GM12864 (cell line): ENCODE data around the gene DQX1.

Experiments used
- DNase-seq: peaks from one replicate; pipeline ENCODE4 v3.0.0-alpha.2; 2011; ENCODE audit warnings: low read depth
- H3K4me3 ChIP-seq: 2 replicates; pipeline ENCODE4 v1.5.1; 2011; ENCODE audit warnings: mild to moderate bottlenecking, low read depth, low read length, control low read depth
- CTCF ChIP-seq: IDR thresholded peaks from 2 replicates; pipeline ENCODE4 v1.5.1; 2011; ENCODE audit warnings: low read depth, mild to moderate bottlenecking, moderate library complexity, low read length, control low read depth, inconsistent platforms; ENCODE audit errors: missing control alignments

The DQX1 gene

GRCh38 chr2:74524955-74525716, 895 bp downstream of the DQX1 start:
- H3K4me3 ChIP-seq, result no peak overlapping the region
- no peak for TF ChIP-seq CTCF
- no peak for DNase-seq

GRCh38 chr2:74524005-74524404, 2.0 kb downstream of the DQX1 start:
- TF ChIP-seq CTCF, result no peak
- no peak overlapping the region for H3K4me3 ChIP-seq
- DNase-seq, result no peak

- DNase-seq, result no peak
- no peak for TF ChIP-seq CTCF
- H3K4me3 ChIP-seq, result no peak overlapping the region
Measured at GRCh38 chr2:74522516-74522915, 3.5 kb downstream of the DQX1 start.

GRCh38 chr2:74516650-74517049, 9.4 kb downstream of the DQX1 start:
- TF ChIP-seq CTCF, result no peak
- no peak for DNase-seq
- no peak overlapping the region; the same call in 1 of the 2 replicates for H3K4me3 ChIP-seq

GRCh38 chr2:74515981-74516633, 9.9 kb downstream of the DQX1 start:
- peak overlapping the region; percentile 37 for H3K4me3 ChIP-seq
- DNase-seq, result peak; percentile 30
- TF ChIP-seq CTCF, result no peak

GRCh38 chr2:74515271-74515980, 10.6 kb downstream of the DQX1 start:
- no peak for DNase-seq
- peak overlapping the region; percentile 37 for H3K4me3 ChIP-seq
- TF ChIP-seq CTCF, result no peak
